ENCODE measurements around the gene ZNF280D.

- TF ChIP-seq YY1 (IDR thresholded peaks at IDR 0.05; ENCODE audit: insufficient read depth, insufficient read length) (no peak), ZNF274 (IDR thresholded peaks at IDR 0.05; ENCODE audit: low read depth, low read length) (no peak), SUZ12 (IDR thresholded peaks at IDR 0.05; ENCODE audit: extremely low read depth, insufficient read depth, insufficient read length) (no peak)
Observed at GRCh38 chr15:56677271-56677670, 56.0 kb downstream of the ZNF280D start.
